H1 (cell line): ENCODE measurements around the gene DCUN1D2. TPM values are rescaled to one million over a fixed set of nuclear protein-coding genes. Genes with fewer than 3 reads are reported as not detected.

Experiments used
- CTCF ChIA-PET: fragments of 300-600 bp; sonication (Branson Sonifier 250); formaldehyde crosslinking; loops from one replicate; lab custom pipeline; 2021; ENCODE audit not compliant: partially characterized antibody; lab: Charles Lee
- POLR2A ChIA-PET: fragments of 300-600 bp; sonication (Branson Sonifier 250); formaldehyde crosslinking; loops from one replicate; lab custom pipeline; 2021; ENCODE audit warnings: inconsistent platforms; ENCODE audit not compliant: partially characterized antibody; lab: Charles Lee
- DNase-seq, 2 experiments: peaks; one replicate each; pipeline versions ENCODE4 v3.0.0 to v3.0.0-alpha.2; 2010 to 2022; ENCODE audit warnings: low spot score in 2 of 2, low read depth in 1 of 2, mixed read lengths in 1 of 2
- FAIRE-seq: peaks from 2 replicates; lab custom pipeline; 2011; peaks lifted over from hg19 to GRCh38; lab: Jason Lieb, UNC
- H2AFZ ChIP-seq: 2 replicates; pipeline ENCODE4 v1.8.1; 2012; ENCODE audit warnings: low read length, inconsistent platforms
- H2AK5ac ChIP-seq: 2 replicates; pipeline ENCODE4 v1.6.1; 2013; ENCODE audit warnings: low read depth, low read length
- H2BK120ac ChIP-seq: replicated peaks from 2 replicates; pipeline ENCODE3; 2013; ENCODE audit warnings: low read depth, low read length, inconsistent platforms
- H2BK12ac ChIP-seq: 2 replicates; pipeline ENCODE4 v1.6.1; 2013; ENCODE audit warnings: low read depth, low read length
- H2BK15ac ChIP-seq: 2 replicates; pipeline ENCODE4 v1.6.1; 2013; ENCODE audit warnings: low read length
- H2BK20ac ChIP-seq: 2 replicates; pipeline ENCODE4 v1.6.1; 2013; ENCODE audit warnings: low read length
- H2BK5ac ChIP-seq: 2 replicates; pipeline ENCODE4 v1.6.1; 2013; ENCODE audit warnings: low read depth, low read length
- H3K14ac ChIP-seq: 2 replicates; pipeline ENCODE4 v1.6.1; 2013; ENCODE audit warnings: inconsistent platforms; ENCODE audit not compliant: insufficient read length
- H3K18ac ChIP-seq: 2 replicates; pipeline ENCODE4 v1.6.1; 2013; ENCODE audit warnings: low read length; ENCODE audit errors: extremely low read depth
- H3K23ac ChIP-seq: 2 replicates; pipeline ENCODE4 v1.6.1; 2013; ENCODE audit warnings: inconsistent platforms; ENCODE audit not compliant: insufficient read length
- H3K23me2 ChIP-seq: 2 replicates; pipeline ENCODE4 v1.6.1; 2013; ENCODE audit warnings: low read depth, low read length
- H3K27ac ChIP-seq: 2 replicates; pipeline ENCODE4 v1.6.1; 2011; ENCODE audit warnings: low read depth, low read length, inconsistent platforms
- H3K27me3 ChIP-seq, 4 experiments: replicated peaks in 1 of 4; 1 replicate in 1 of 4; 2 replicates in 3 of 4; pipeline versions ENCODE4 v1.6.1 to v1.8.1; 2011 to 2013; ENCODE audit warnings: low read length in 3 of 4, mild to moderate bottlenecking in 3 of 4, inconsistent platforms in 2 of 4, mixed read lengths in 2 of 4, moderate library complexity in 1 of 4; ENCODE audit not compliant: control insufficient read depth in 3 of 4, insufficient read depth in 3 of 4; ENCODE audit errors: extremely low read depth in 1 of 4
- H3K36me3 ChIP-seq, 4 experiments: 2 replicates each; pipeline versions ENCODE4 v1.6.1 to v1.8.1; 2011 to 2013; ENCODE audit warnings: mild to moderate bottlenecking in 4 of 4, low read length in 3 of 4, moderate library complexity in 2 of 4, control low read depth in 1 of 4, inconsistent platforms in 1 of 4; ENCODE audit not compliant: insufficient read depth in 4 of 4, control insufficient read depth in 2 of 4
- H3K4ac ChIP-seq: replicated peaks from 2 replicates; pipeline ENCODE3; 2013; ENCODE audit warnings: low read length, low read depth, mixed read lengths, inconsistent platforms; ENCODE audit not compliant: insufficient read length
- H3K4me1 ChIP-seq, 4 experiments: replicated peaks in 1 of 4; 1 replicate in 1 of 4; 2 replicates in 3 of 4; pipeline versions ENCODE4 v1.6.1 to v1.8.1; 2011 to 2013; ENCODE audit warnings: low read length in 3 of 4, inconsistent platforms in 2 of 4, mixed read lengths in 1 of 4; ENCODE audit not compliant: insufficient read depth in 4 of 4, control insufficient read depth in 3 of 4
- H3K4me2 ChIP-seq, 2 experiments: 2 replicates each; pipeline versions ENCODE4 v1.6.1 to v1.8.1; 2011 to 2013; ENCODE audit warnings: low read depth in 2 of 2, low read length in 2 of 2, control low read depth in 1 of 2, inconsistent platforms in 1 of 2, mild to moderate bottlenecking in 1 of 2; ENCODE audit not compliant: insufficient read depth in 1 of 2
- H3K4me3 ChIP-seq, 4 experiments: fragments of 200-600, 300-600 bp in 1 of 4; sonication (generic), shearing (Covaris generic), sonication (Bioruptor Twin) in 1 of 4; 2 replicates each; pipeline versions ENCODE4 v1.5.1 to v1.8.1; 2011 to 2016; ENCODE audit warnings: low read length in 4 of 4, low read depth in 3 of 4, control low read depth in 2 of 4, inconsistent platforms in 2 of 4, mild to moderate bottlenecking in 2 of 4, mixed read lengths in 1 of 4, moderate library complexity in 1 of 4; ENCODE audit not compliant: insufficient read depth in 2 of 4; ENCODE audit errors: extremely low read depth in 1 of 4
- H3K56ac ChIP-seq: replicated peaks from 2 replicates; pipeline ENCODE3; 2013; ENCODE audit warnings: low read depth, mild to moderate bottlenecking, mixed read lengths, low read length, inconsistent platforms; ENCODE audit not compliant: insufficient read length
- H3K79me1 ChIP-seq: 2 replicates; pipeline ENCODE4 v1.6.1; 2013; ENCODE audit warnings: low read depth, low read length, control low read depth
- H3K79me2 ChIP-seq, 2 experiments: 2 replicates each; pipeline versions ENCODE4 v1.6.1 to v1.8.1; 2012 to 2013; ENCODE audit warnings: low read length in 2 of 2, mild to moderate bottlenecking in 2 of 2, inconsistent platforms in 1 of 2; ENCODE audit not compliant: insufficient read depth in 2 of 2, control insufficient read depth in 1 of 2
- H3K9ac ChIP-seq, 4 experiments: replicated peaks in 1 of 4; 1 replicate in 1 of 4; 2 replicates in 3 of 4; pipeline versions ENCODE4 v1.6.1 to v1.8.1; 2011 to 2013; ENCODE audit warnings: low read depth in 3 of 4, low read length in 3 of 4, control low read depth in 2 of 4, mild to moderate bottlenecking in 2 of 4, moderate library complexity in 2 of 4, inconsistent platforms in 1 of 4; ENCODE audit errors: extremely low read depth in 1 of 4
- H3K9me3 ChIP-seq, 2 experiments: 2 replicates each; pipeline versions ENCODE4 v1.6.1 to v1.8.1; 2012 to 2013; ENCODE audit warnings: mild to moderate bottlenecking in 2 of 2, moderate library complexity in 2 of 2, control low read depth in 1 of 2, inconsistent platforms in 1 of 2, low read depth in 1 of 2, low read length in 1 of 2, mixed read lengths in 1 of 2; ENCODE audit not compliant: insufficient read depth in 2 of 2
- H4K20me1 ChIP-seq, 2 experiments: replicated peaks in 1 of 2; 2 replicates each; pipeline versions ENCODE3 to v1.8.1; 2011 to 2013; ENCODE audit warnings: inconsistent platforms in 2 of 2, low read length in 2 of 2, mild to moderate bottlenecking in 1 of 2; ENCODE audit not compliant: insufficient read depth in 2 of 2, control insufficient read depth in 1 of 2
- H4K5ac ChIP-seq: 2 replicates; pipeline ENCODE4 v1.6.1; 2013; ENCODE audit warnings: low read length, low read depth, mixed read lengths, inconsistent platforms; ENCODE audit not compliant: insufficient read length
- H4K8ac ChIP-seq: 2 replicates; pipeline ENCODE4 v1.8.0; 2013; ENCODE audit warnings: mild to moderate bottlenecking, moderate library complexity, low read length, inconsistent platforms; ENCODE audit not compliant: insufficient read depth; ENCODE audit errors: extremely low read depth
- H4K91ac ChIP-seq: replicated peaks from 2 replicates; pipeline ENCODE3; 2013; ENCODE audit warnings: low read length, mixed read lengths, inconsistent platforms; ENCODE audit not compliant: insufficient read length
- ASH2L ChIP-seq: fragments of 200-600, 300-600 bp; sonication (generic); IDR thresholded peaks from one replicate; pipeline ENCODE4 v1.7.1; 2017; ENCODE audit warnings: low read length
- EP300 ChIP-seq, 2 experiments: IDR thresholded peaks; 1 replicate in 1 of 2; 2 replicates in 1 of 2; pipeline ENCODE4 v1.6.1; 2011 to 2012; ENCODE audit warnings: low read depth in 2 of 2, low read length in 2 of 2, mild to moderate bottlenecking in 2 of 2, borderline replicate concordance in 1 of 2, inconsistent platforms in 1 of 2, moderate library complexity in 1 of 2
- WGBS, 2 experiments: shearing (Covaris generic) in 1 of 2; methylation state at CpG; one replicate each; pipeline versions ENCODE4 v1.1.6 to v1.1.7; 2013 to 2015; ENCODE audit warnings: low lambda C conversion rate in 2 of 2, mixed read lengths in 2 of 2, inconsistent platforms in 1 of 2, low coverage in 1 of 2, missing lambda C conversion rate in 1 of 2; ENCODE audit not compliant: insufficient replicate concordance in 2 of 2, insufficient coverage in 1 of 2, insufficient read length in 1 of 2; ENCODE audit errors: extremely low coverage in 1 of 2, missing lambda C conversion rate in 1 of 2; 5-methylcytosine and 5-hydroxymethylcytosine counted together
- polyA plus RNA-seq, 7 experiments: library from polyadenylated mRNA; depleted of rRNA in 3 of 7; stranded (reverse) in 5 of 7; unstranded in 2 of 7; fragments of >200 nt in 5 of 7; fragments of 200-250 nt in 2 of 7; gene quantifications; 1 replicate in 5 of 7; 2 replicates in 1 of 7; 4 replicates in 1 of 7; pipeline versions ENCODE4 v1.2.1 to v1.2.3, GENCODE V29; 2011 to 2013; ENCODE audit warnings: missing spikeins in 2 of 7, mixed read lengths in 2 of 7
- total RNA-seq: library from RNA; stranded (reverse); fragmentation: NEBNext Ultra II Directional; extraction: Animal tissue kit (Norgen Biotek cat#: 25700); gene quantifications from 2 replicates; pipeline ENCODE4 v1.2.1, GENCODE V29; 2021

The DCUN1D2 gene
- total and polyA plus RNA-seq, 2 of the 8 experiments (the other 6 are each of a cell fraction or from before 2014, with no cell fraction given) = 19.5 to 35.3 TPM

GRCh38 chr13:113485545-113485944, 5.0 kb downstream of the DCUN1D2 start:
- Histone ChIP-seq H4K91ac (no peak overlapping the region), H2BK15ac (no peak overlapping the region), H3K4me3 (no peak overlapping the region), H2BK20ac (no peak overlapping the region), H2BK120ac (no peak overlapping the region), H4K8ac (peak overlapping the region; percentile 76; the same call in 1 of the 2 replicates), H3K4ac (no peak overlapping the region), H2AK5ac (no peak overlapping the region), H4K20me1 (peaks cover 19 to 27% of the 10 kb centered on the region in 2 experiments), H3K79me2 (peaks cover 27 to 90% of the 10 kb centered on the region in 2 experiments), H3K23me2 (peaks cover 9% of the 10 kb centered on the region), H3K9me3 (no peaks in the 10 kb centered on the region), H3K4me2 (no peak overlapping the region), H3K79me1 (peaks cover 22% of the 10 kb centered on the region), H3K56ac (no peak overlapping the region), H2AFZ (no peak overlapping the region), H2BK5ac (no peak overlapping the region), H3K23ac (no peak overlapping the region), H2BK12ac (no peak overlapping the region), H3K27ac (no peak overlapping the region), H3K9ac (no peak overlapping the region), H4K5ac (no peak overlapping the region), H3K27me3 (no peaks in the 10 kb centered on the region), H3K18ac (no peak overlapping the region), H3K4me1 (peaks cover 3 to 6% (median 5%) of the 10 kb centered on the region in 4 experiments; a peak in 6 of 7 replicates), H3K36me3 (peaks cover 0 to 3% (median under 1%) of the 10 kb centered on the region in 4 experiments; a peak in 3 of 8 replicates), H3K14ac (no peak overlapping the region)
- DNase-seq (no peak), FAIRE-seq (no peak)
- no peak for TF ChIP-seq EP300 (IDR thresholded peaks at IDR 0.05; ENCODE audit: borderline replicate concordance in 1 of 2, low read depth in 2 of 2, low read length in 2 of 2)
- TF ChIP-seq ASH2L = no peak
- POLR2A ChIA-PET = interaction anchor here (0.6 kb wide), 1 partner anchor 88 kb away, joined by 3 read pairs; no protein-coding TSS in a partner anchor
- CTCF ChIA-PET = no interaction called here
- WGBS, 2 experiments = 94% methylated on average over 13 of the region's 13 CpGs; no CpG with 5 or more reads in 1 of the 2 experiments
